HG03139 (cell line): ENCODE measurements around the gene NSUN4.

ENCODE experiments used
- ATAC-seq: cut with Tn5 transposase; IDR thresholded peaks from one replicate; pipeline ENCODE4 v1.9.1; 2021; ENCODE audit not compliant: unreplicated experiment

The NSUN4 gene

DNA sequence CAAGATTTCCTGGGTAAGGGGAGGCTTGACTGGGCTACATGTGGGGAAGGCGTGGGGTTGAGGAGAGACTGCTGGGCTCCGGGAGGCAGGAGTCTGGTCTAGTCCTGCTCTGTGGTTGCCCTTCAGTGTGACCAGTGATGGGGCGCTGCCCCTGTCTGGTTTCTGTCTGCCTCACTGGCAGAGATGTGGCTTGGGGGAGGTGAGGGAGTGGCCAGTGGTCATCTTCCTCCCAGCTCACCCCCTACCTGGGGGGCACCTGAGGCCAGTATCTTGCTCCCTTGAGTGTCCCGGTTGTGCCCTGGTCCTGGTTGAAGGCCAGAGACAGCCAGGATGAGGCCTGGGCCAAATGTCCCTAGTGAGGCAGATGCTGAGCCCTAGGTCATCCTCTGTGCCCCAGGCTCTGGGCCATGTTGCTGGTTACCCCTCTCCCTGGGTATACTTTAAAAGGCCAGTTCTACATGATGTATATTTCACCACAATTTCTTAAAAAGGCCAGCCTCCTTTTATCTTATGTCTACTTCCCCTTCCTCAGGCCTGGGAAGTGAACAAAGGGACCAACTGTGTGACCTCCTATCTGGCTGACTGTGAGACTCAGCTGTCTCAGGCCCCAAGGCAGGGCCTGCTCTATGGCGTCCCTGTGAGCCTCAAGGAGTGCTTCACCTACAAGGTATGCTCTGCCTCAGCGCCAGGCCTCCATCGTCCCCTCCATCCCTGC is 64.0 kb downstream of the NSUN4 start:
- ATAC-seq, result no peak

DNA sequence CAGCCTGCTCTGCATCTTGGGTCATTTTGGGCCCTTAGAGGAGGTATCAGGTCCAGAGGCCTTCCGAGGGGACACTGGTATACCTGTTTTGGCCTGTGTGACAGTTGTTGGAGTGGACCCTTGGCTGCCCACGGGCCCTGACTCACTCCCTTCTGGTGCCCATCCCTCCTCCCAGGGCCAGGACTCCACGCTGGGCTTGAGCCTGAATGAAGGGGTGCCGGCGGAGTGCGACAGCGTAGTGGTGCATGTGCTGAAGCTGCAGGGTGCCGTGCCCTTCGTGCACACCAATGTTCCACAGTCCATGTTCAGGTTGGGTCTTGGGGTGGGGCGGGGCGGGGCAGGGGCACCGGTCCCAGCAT is 64.6 kb downstream of the NSUN4 start:
- ATAC-seq, result no peak

DNA sequence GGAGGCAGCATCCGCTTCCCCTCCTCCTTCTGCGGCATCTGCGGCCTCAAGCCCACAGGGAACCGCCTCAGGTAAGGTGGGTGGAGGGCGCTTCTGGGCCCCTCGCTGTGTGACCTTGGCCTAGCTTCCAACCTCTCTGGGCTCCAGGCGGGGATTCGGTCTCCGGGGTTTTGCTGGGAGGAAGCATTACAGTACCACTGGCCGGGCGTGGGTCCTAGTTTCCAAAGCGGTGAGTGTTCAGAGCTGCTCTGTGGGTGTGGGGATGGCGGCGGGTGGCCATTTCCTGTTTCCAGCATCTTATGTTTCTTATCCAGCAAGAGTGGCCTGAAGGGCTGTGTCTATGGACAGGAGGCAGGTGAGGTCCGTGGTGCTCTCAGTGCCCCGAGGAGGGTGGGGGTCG is 65.1 kb downstream of the NSUN4 start:
- ATAC-seq, result no peak

DNA sequence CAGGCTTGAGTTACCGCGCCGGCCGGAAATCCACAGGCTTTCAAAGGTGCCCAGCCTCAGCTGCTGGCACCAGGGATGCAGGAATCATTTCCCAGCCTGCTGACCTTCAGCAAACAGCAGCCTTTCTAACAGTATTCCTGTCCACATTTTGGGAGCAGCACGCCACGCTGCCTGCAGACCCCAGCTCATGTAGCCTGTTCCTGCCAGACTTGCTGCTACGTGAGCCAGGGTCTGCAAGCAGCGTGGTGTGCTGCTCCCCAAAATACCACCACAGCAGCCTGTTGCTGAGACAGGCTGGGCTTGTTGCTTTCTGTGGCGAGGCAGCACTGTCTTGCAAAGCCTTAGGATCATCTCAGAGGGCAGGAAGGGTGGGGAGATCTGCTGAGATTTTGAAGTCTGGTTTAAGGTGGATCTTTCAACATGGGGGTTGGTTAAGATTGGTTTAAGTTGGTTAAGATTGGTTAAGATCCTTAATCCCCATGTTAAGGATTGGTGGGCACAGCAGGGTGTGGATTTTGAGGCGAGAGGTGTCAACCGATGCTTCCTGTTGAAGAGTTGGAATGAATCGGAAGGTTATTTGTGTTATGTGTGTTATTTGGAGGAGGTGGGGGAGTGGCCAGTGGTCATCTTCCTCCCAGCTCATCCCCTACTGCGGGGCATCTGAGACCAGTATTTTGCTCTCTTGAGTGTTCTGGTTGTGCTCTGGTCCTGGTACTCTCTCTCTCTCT is 66.4 kb downstream of the NSUN4 start:
- no peak for ATAC-seq

DNA sequence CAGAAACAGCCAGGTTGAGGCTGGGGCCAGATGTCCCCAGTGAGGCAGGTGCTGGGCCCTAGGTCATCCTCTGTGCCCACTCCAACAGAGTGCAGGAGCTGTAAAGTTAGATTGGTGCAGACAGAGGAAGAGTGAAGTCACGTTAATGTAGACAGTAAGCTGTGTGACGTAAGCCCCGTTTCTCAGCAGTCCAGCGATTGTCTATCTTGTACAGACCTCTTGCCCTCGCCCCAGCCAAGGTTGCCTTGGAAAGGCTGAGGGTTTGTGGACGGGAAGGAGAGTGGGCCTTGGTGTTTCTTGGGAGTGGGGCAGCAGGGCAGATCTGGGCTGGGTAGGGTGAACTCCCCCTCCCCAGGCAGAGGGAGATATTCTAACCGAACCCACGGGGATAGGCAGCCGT is 67.0 kb downstream of the NSUN4 start:
- ATAC-seq, result no peak

DNA sequence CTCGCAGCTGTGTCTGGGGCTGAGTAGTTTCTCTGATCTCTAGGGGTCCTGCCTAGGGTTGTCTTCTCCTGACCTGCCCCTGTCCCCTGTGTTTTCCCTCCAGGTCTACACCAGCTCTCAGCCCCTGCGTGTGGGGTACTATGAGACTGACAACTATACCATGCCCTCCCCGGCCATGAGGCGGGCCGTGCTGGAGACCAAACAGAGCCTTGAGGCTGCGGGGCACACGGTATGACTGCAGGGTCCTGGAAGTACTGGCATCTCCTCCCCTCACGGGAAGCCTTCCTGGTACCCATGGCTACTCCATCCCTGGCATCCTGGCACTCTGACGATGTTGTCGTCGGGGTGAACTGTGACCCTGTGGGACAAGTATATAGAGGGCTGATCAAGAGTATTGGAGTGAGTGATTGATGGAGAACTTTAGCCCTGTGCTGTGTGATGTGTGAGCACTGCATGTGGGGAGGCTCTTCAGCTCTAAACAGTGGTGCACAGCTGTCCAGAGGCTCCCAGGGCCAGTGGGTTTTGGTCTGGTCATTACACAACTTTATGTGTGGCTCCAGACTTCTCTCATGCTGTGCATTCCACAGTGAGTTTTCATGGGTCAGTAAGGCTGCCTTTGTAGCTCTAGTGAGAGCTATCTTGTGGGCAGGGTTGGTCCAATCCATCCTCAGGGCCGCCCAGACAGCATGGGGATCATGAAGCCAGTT is 67.9 kb downstream of the NSUN4 start:
- no peak for ATAC-seq

DNA sequence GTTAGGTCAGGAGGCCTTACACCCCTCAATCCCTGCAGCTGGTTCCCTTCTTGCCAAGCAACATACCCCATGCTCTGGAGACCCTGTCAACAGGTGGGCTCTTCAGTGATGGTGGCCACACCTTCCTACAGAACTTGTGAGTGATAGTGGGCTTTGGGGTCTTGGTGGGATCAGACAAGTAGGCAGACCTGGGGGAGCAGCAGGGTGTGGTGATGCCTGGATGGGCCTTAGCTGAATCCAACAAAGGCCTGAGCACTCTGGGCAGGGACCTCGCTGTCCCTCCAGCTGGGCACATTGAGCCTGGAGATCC is 68.4 kb downstream of the NSUN4 start:
- ATAC-seq, result no peak

DNA sequence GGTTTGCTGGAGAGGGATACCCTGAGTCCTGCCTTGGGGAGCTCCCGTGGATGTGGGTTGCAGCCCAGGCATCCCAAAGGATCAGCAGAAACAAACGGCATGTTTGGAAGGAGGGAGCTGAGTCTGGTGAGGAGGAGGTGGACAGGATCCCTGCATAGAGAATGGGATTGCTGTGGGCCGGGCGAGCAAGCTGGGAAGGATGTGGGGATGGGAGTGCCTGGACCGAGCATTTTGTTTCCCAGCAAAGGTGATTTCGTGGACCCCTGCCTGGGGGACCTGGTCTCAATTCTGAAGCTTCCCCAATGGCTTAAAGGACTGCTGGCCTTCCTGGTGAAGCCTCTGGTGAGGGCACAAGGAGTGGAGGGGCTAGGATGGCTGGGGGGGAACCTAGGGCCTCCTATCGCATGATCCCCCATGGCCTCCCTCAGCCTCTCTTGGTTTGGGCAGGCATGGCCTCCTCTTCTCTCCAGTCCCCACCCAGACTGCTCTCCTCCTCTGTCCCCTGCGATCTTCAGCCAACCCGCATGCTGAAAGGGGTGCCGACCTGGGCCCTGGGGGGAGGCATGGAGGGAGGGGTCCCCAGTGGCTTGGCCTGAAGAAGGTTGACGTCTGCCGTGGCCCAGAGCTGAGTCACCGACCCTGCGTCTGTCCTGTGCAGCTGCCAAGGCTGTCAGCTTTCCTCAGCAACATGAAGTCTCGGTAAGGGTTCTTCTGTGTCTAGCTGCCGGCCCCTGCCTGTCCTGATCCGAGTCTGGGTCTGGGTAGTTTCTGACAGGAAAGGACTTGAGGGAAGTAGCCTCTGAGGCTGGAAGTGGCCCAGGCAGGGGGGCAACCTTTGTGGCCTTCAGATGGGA is 69.8 kb downstream of the NSUN4 start:
- ATAC-seq, result no peak

DNA sequence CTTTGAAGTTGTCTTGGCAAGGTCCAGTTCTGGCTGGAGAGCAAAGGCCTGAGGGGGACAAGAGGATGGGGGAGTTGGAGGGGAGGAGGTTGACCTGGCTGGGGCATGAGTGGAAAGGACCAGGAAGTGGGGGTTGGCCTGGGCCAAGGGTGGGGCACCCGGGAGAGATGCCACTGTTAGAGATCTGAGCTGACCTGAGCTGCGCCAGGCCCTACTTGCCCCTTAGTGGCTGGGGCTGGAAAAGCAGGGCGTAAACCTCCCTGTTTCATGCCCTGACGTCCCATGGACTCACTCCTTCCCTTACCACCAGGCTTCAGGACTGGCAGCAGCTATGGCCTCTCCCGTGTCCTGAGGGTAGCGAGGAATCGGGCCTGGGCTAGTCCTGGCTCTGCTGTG is 70.4 kb downstream of the NSUN4 start:
- no peak for ATAC-seq
